ENCODE measurements around the gene TADA3.

The TADA3 gene

GRCh38 chr3:9809615-9810432 lies 17.6 kb upstream of the TADA3 start, which contains the start of gene TTLL3:
Gene TTLL3, plus strand, starts transcription at chr3:9810262. Its CDS starts 400 bp downstream, at chr3:9810662.
- peak; percentile 52 for DNase-seq
- peak; percentile 19 for ATAC-seq

DNA sequence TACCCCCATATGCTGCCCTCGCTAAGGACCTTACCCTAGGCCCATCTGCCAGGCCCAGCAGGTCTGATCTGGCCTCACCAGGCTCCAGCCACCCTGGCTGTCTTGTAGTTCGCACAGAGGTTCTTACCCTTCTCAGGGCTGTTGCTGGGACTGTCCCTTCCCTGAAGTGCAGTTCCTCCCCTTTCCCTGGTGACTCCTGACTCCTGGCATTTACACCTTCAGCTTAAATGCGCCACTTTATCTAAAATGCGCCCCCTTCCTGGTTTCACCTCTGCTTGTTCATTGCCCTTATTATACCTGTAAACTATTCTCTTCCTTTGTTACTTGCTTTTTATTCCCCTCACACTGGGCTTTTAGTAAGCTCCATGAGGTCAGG lies 17.0 kb upstream of the TADA3 start:
- peak; percentile 61 for ATAC-seq
- peak; percentile 46 for DNase-seq

- DNase-seq (peak; percentile 57), ATAC-seq (peak; percentile 70)
Measured at GRCh38 chr3:9808345-9809037, 16.2 kb upstream of the TADA3 start.

DNA sequence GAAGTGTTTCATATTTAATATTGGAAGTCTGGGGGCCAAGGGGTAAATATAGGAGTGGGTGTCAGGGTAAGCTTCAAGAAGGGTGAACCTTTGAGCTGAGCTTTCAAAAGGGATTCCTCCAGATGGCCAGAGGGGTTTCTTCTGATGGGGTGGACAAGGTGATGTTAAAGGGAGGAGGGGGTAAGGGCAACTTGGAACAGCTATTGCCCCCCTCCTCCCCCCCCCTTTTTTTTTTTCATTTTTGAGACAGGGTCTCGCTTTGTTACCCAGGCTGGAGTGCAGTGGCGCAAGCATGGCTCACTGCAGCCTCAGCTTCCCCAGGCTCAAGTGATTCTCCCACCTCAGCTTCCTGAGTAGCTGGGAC lies 15.7 kb upstream of the TADA3 start:
- DNase-seq (no peak), ATAC-seq (no peak)

DNA sequence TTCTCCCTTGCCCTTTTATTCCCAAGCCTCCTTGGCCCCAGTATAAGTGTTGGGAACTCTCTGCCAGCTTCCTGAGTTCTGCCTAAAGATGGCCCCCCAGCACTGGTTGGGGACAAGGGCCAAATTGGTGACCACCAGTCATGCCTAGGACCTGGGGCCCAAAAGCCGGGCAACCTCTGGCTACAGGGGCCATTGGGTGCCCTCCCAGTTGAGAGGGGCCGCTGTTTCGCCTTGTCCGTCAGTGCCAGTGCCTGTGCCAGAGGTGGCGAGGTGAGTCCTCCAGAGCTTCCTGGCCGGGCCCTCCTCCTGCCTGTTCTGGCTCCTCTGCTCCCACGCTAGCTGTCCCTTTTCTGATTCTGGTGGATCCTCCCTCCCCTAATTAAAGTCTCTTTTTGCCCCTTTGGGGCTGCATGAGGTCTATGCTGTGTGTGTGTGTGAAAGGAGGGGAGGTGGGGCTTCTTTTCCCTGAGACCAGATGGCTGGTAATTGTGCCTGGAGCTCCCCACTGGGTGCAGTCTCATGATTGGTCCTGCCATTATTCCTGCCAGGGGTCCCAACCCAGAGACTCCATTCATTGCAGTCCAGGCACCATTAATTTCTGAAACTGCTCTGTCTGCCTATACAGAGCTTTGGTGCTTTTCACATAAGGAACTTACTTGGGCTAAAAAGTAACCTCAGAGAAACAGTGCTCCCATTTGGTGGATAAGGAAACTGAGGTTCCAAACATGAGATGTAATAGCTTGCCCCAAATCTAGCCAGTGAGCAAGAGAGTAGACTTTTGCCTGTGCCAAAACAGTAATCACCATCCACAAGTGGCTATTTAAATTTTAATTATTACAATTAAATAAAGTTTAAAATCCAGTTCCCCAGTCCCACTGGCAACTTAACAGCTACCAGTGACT lies 14.7 kb upstream of the TADA3 start:
- ATAC-seq (no peak), DNase-seq (no peak)

GRCh38 chr3:9806137-9806536 lies 13.9 kb upstream of the TADA3 start:
- ATAC-seq, result no peak

GRCh38 chr3:9804996-9805395 lies 12.7 kb upstream of the TADA3 start:
- ATAC-seq (no peak), DNase-seq (no peak)

More at GRCh38 chr3:9806137-9806536, 13.9 kb upstream of the TADA3 start:
- no peak for DNase-seq

DNA sequence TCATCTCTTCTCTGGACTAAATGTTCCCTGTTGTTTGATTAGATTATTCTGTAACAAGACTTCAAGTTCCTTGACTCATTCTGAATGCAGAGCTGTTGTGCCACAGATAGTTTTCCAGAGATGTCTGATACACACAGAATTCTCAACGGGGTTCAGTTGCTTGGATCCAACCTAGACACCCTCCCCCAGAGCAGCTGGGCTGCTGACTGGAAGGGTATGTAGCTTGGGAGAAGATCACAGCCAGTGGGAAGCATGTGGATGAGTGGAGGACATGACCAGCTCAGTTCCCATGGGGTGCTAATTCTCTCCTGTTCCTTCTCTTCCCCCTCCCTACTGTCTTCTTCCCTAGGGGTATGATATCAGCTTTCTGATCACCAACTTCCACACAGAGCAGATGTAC lies 11.2 kb upstream of the TADA3 start:
- ATAC-seq (no peak), DNase-seq (no peak)

DNA sequence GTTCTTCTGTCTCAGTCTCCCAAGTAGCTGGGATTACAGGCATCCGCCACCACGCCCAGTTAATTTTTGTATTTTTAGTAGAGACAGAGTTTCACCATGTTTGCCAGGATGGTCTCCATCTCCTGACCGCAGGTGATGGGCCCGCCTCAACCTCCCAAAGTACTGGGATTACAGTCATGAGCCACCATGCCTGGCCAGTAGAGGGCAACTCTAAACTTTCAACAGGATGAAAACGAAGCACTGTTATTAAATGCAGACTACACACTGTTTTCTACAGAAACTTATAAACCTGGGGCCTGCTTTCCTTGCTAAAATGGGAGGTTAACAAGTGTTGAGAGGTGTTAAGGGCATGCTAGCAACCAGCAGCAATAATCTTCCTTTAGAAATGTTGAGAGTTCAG lies 8.3 kb upstream of the TADA3 start:
- no peak for ATAC-seq
- no peak for DNase-seq

GRCh38 chr3:9797196-9797945 lies 5.1 kb upstream of the TADA3 start:
- ATAC-seq, result no peak
- DNase-seq, result no peak

DNA sequence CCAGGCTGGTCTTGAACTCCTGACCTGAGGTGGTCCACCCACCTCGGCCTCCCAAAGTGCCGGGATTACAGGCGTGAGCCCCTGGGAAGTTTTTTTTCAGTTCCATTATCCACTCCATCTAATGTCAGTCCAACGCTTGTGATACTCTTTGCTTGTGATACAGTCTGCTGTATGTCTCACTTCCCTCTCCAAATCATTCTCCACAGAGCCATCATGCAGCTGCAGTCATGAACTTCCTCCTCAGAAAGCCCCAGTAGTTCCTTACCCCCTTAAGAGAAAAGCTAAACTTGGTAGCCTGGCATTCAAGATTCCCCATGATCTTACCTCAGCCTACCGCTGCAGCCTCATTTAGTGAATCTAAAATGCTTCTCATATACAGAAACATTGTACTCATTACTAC lies 2.9 kb upstream of the TADA3 start:
- DNase-seq (no peak), ATAC-seq (no peak)

- DNase-seq (no peak), ATAC-seq (no peak)
Measured at GRCh38 chr3:9794400-9794799, 2.1 kb upstream of the TADA3 start.

GRCh38 chr3:9793161-9793781 lies 998 bp upstream of the TADA3 start:
- ATAC-seq, result peak; percentile 8
- DNase-seq, result peak; percentile 33

DNA sequence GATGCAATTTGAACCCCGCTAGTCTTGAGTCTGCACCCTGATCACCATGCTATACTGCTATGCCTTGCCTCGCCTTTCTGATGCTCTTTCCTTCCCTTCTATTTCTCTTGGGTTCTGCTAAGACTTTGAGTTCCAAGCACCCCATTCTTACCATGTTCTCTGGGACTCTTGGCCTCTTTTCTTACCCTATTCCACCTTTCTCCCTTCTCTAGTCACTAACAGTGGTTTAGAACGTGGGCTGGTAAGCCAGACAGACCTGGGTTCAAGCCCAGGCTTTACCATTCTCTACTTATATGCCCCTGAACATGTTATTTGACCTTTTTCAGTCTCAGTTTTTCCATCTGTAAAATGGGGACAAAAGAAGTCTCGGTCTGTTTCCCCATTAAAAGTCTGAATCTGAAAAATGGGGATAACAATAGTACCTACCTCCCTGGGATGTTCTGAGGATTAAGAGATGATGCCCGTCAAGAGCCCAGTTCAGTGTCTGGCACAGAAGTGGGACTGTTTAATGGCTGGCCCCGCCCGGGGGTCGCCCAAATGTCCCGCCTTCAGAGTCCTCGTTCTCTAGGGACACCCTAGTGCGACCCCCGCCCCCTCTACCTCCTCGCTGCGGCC lies 376 bp downstream of the TADA3 start:
- peak; percentile 1 for ATAC-seq
- DNase-seq, result no peak

DNA sequence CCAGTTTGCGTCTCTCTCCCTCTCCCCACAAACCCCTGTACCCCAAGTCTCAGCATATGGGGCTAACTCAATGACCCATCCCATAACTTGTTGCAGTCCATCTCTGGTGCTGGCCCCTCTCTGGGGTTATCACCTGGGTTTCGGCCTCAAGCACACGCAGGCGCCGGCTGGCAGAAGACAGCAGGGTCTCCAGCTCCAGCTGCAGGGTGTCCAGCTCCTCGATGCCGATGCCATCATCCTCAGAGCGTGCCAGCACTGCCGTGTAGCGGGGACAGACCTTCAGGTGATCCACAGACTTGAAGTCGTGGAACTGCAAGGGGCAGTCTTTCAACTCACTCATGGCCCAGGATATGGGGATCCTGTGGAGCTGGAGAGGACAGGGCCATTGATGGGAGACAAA lies 1.1 kb downstream of the TADA3 start:
- no peak for ATAC-seq
- no peak for DNase-seq

GRCh38 chr3:9787714-9788113 lies 4.6 kb downstream of the TADA3 start:
- peak; percentile 65 for ATAC-seq
- peak; percentile 28 for DNase-seq

DNA sequence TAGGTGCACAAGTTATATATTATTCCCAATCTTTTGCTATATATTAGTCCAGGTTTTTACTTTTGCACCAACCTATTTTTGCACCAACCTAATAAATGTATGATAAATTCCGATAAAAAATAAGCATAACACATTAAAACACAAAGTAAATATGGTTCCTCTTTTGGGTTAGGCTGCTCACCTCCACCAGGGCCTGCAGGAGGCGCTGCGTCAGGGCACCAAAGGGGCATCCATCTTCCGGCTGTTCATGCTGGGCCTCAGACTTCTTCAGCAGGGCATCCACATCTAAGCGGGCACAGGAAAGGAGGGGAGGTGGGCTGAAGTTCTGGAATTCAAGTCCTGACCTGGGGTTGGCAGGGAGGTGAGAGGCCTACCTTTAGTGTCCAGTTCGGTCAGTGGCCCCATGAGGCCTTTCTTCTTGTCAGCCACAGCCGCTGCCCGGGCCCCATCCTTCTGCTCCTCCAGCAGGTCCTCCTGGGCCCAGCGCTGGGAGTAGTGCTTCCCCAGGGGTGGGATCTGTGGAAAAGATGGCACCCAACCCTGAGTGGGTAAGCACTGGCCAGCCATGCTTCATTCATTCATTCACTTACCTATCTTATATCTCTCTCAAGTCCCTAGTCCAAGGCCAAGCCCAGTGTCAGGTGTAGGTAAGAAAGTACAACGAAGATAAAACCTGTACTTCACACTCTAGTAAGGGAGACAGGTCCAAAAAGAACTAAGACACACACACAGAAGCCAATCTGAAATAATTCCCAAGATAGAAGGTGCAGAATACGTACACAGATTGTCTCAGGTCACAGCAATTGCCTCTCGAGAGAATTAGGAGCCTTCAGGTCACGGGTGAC lies 5.2 kb downstream of the TADA3 start:
- no peak for ATAC-seq
- DNase-seq, result no peak

- no peak for DNase-seq
- ATAC-seq, result no peak
Measured at GRCh38 chr3:9786209-9786739, 6.0 kb downstream of the TADA3 start.

- no peak for ATAC-seq
- DNase-seq, result no peak
Measured at GRCh38 chr3:9785602-9786001, 6.7 kb downstream of the TADA3 start.

- DNase-seq, result no peak
- no peak for ATAC-seq
Measured at GRCh38 chr3:9784965-9785364, 7.3 kb downstream of the TADA3 start.

All from stimulated activated naive CD8-positive, alpha-beta T cell treated with anti-CD3 and anti-CD28 coated beads, Interleukin-15, Interleukin-2, amounts not matched to agents 100 U/mL and 50 U/mL, for 24 hours (primary cell).